ENCODE data around the gene HOXA7. TPM values are rescaled to one million over a fixed set of nuclear protein-coding genes. Genes with fewer than 3 reads are reported as not detected.

Gene HOXA7
- polyA plus RNA-seq, 1 of the 3 experiments (the other 2 are of a cell fraction): not detected

- Histone ChIP-seq H3K4me1 (ENCODE audit: control insufficient read depth in 1 of 2, insufficient read depth in 2 of 2, low read depth in 1 of 2, low read length in 1 of 2) (no peaks in the 10 kb centered on the region), H3K9me2 (no peaks in the 10 kb centered on the region), H3K4me2 (no peak overlapping the region), H4K20me1 (ENCODE audit: insufficient read depth) (no peaks in the 10 kb centered on the region), H3K4me3 (ENCODE audit: low read depth in 2 of 2, low read length in 1 of 2) (no peak overlapping the region), H3K9me3 (no peaks in the 10 kb centered on the region), H3K27me3 (ENCODE audit: insufficient read depth) (peaks cover 100% of the 10 kb centered on the region), H3K36me3 (replicated peaks in 1 of 2; ENCODE audit: control insufficient read depth in 1 of 2, insufficient read depth in 2 of 2, low read length in 1 of 2) (no peaks in the 10 kb centered on the region), H3K9ac (no peak overlapping the region), H3F3A (replicated peaks; ENCODE audit: insufficient read depth) (no peaks in the 10 kb centered on the region), H3K27ac (ENCODE audit: low read depth in 2 of 2, low read length in 1 of 2) (no peak overlapping the region), H3K79me2 (ENCODE audit: insufficient read depth) (no peaks in the 10 kb centered on the region), H2AFZ (ENCODE audit: low read depth) (no peak overlapping the region)
- ChIA-PET CTCF (interaction anchor here (1.2 to 2.8 kb wide), 2 partner anchors 32 to 436 kb away, joined by 3 to 13 read pairs; partner anchors contain the start of gene HOXA3), POLR2A (no interaction called here)
- WGBS (ENCODE audit: low lambda C conversion rate): 0% methylated on average over 1 of the region's 1 CpG
- DNase-seq: no peak
- TF ChIP-seq ZBTB33 (IDR thresholded peaks at IDR 0.05; ENCODE audit: borderline replicate concordance, low read depth) (no peak), IRF3 (IDR thresholded peaks at IDR 0.05; ENCODE audit: low read depth, low read length) (no peak), PBX3 (IDR thresholded peaks at IDR 0.05) (no peak), GABPA (IDR thresholded peaks at IDR 0.05; ENCODE audit: low read depth) (no peak), FOXM1 (IDR thresholded peaks at IDR 0.05; ENCODE audit: low read depth) (no peak), SMC3 (IDR thresholded peaks at IDR 0.05; ENCODE audit: low read depth, low read length) (no peak), REST (IDR thresholded peaks at IDR 0.05; ENCODE audit: low read depth, low read length) (no peak), ELF1 (IDR thresholded peaks at IDR 0.05) (no peak), CHD2 (IDR thresholded peaks at IDR 0.05; ENCODE audit: low read length, partially characterized antibody) (no peak), EP300 (IDR thresholded peaks at IDR 0.05; ENCODE audit: borderline replicate concordance in 1 of 2, low read depth in 1 of 2, low read length in 1 of 2) (no peak), RCOR1 (IDR thresholded peaks at IDR 0.05; ENCODE audit: low read length) (no peak), FOSL2 (IDR thresholded peaks at IDR 0.05; ENCODE audit: borderline replicate concordance, low read depth) (no peak), USF1 (IDR thresholded peaks at IDR 0.05; ENCODE audit: borderline replicate concordance, low read depth) (no peak), MEF2A (IDR thresholded peaks at IDR 0.05; ENCODE audit: borderline replicate concordance, low read depth) (no peak), JUND (IDR thresholded peaks at IDR 0.05) (no peak), RAD21 (IDR thresholded peaks at IDR 0.05; ENCODE audit: low read length) (no peak), NFIC (IDR thresholded peaks at IDR 0.05; ENCODE audit: borderline replicate concordance) (no peak), RFX5 (IDR thresholded peaks at IDR 0.05; ENCODE audit: low read length) (no peak), RXRA (IDR thresholded peaks at IDR 0.05; ENCODE audit: borderline replicate concordance, low read depth) (no peak)
Observed at GRCh38 chr7:27119412-27119911, 37.0 kb downstream of the HOXA7 start.

Measured in SK-N-SH (cell line).